GM10266 (cell line): ENCODE measurements around the gene IBTK.

Source experiments
- DNase-seq: peaks from one replicate; pipeline ENCODE4 v3.0.0; 2012; ENCODE audit errors: extremely low spot score
- CTCF ChIP-seq: IDR thresholded peaks from 2 replicates; pipeline ENCODE4 v1.5.1; 2012; ENCODE audit warnings: mild to moderate bottlenecking, low read depth; ENCODE audit not compliant: control insufficient read depth, insufficient read depth; ENCODE audit errors: missing control alignments

Gene IBTK

GRCh38 chr6:82145926-82146452 lies 101.6 kb downstream of the IBTK start:
- no peak for DNase-seq

GRCh38 chr6:82144852-82145340 lies 102.6 kb downstream of the IBTK start:
- no peak for TF ChIP-seq CTCF
- no peak for DNase-seq

More at GRCh38 chr6:82145926-82146452, 101.6 kb downstream of the IBTK start:
- TF ChIP-seq CTCF, result no peak

GRCh38 chr6:82144007-82144851 lies 103.3 kb downstream of the IBTK start:
- TF ChIP-seq CTCF, result no peak
- DNase-seq, result no peak

GRCh38 chr6:82143041-82143481 lies 104.5 kb downstream of the IBTK start:
- no peak for DNase-seq
- TF ChIP-seq CTCF, result no peak

- no peak for DNase-seq
- no peak for TF ChIP-seq CTCF
Observed at GRCh38 chr6:82142524-82142923, 105.0 kb downstream of the IBTK start.

GRCh38 chr6:82138075-82138791 lies 109.3 kb downstream of the IBTK start:
- DNase-seq, result no peak
- TF ChIP-seq CTCF, result no peak
